Measurements from ENCODE around the gene PIEZO2. TPM values are rescaled to one million over a fixed set of nuclear protein-coding genes. Genes with fewer than 3 reads are reported as not detected.

PIEZO2 gene
- total RNA-seq, 1 experiment from 2014 or later: 10.7 TPM

GRCh38 chr18:10681581-10682367 is 467.6 kb downstream of the PIEZO2 start:
- H3K9me3 Mint-ChIP-seq: no peaks in the 10 kb centered on the region
- H3K4me3 Mint-ChIP-seq: no peak overlapping the region
- H3K27me3 Mint-ChIP-seq (ENCODE audit: low read depth): no peaks in the 10 kb centered on the region; the same call in 1 of the 2 replicates
- ChIA-PET CTCF (no interaction called here), POLR2A (no interaction called here)
- H3K4me1 Mint-ChIP-seq: no peaks in the 10 kb centered on the region
- TF ChIP-seq PRDM15 (CRISPR knock-in tag; IDR thresholded peaks at IDR 0.05) (no peak), USF2 (CRISPR knock-in tag; IDR thresholded peaks at IDR 0.05) (no peak), ZNF671 (CRISPR knock-in tag; IDR thresholded peaks at IDR 0.05) (no peak), ZNF121 (CRISPR knock-in tag; IDR thresholded peaks at IDR 0.05) (no peak), E2F4 (CRISPR knock-in tag; IDR thresholded peaks at IDR 0.05; ENCODE audit: borderline replicate concordance, low read depth) (no peak), ATF1 (CRISPR knock-in tag; IDR thresholded peaks at IDR 0.05) (no peak), ATF6 (CRISPR knock-in tag; IDR thresholded peaks at IDR 0.05) (no peak), IRF2 (CRISPR knock-in tag; IDR thresholded peaks at IDR 0.05; ENCODE audit: borderline replicate concordance, low read depth) (no peak), CREB1 (CRISPR knock-in tag; IDR thresholded peaks at IDR 0.05) (no peak), ETV6 (CRISPR knock-in tag; IDR thresholded peaks at IDR 0.05) (no peak), MLX (CRISPR knock-in tag; IDR thresholded peaks at IDR 0.05) (no peak), ZNF281 (CRISPR knock-in tag; IDR thresholded peaks at IDR 0.05) (no peak), ZNF512 (CRISPR knock-in tag; IDR thresholded peaks at IDR 0.05; ENCODE audit: borderline replicate concordance) (no peak), CREM (CRISPR knock-in tag; IDR thresholded peaks at IDR 0.05) (no peak), CBFB (CRISPR knock-in tag; IDR thresholded peaks at IDR 0.05; ENCODE audit: low read depth) (no peak), ZNF396 (CRISPR knock-in tag; IDR thresholded peaks at IDR 0.05; ENCODE audit: borderline replicate concordance) (no peak), KAT7 (CRISPR knock-in tag; IDR thresholded peaks at IDR 0.05; ENCODE audit: borderline replicate concordance) (no peak), ERG (CRISPR knock-in tag; IDR thresholded peaks at IDR 0.05) (no peak), TCF7 (CRISPR knock-in tag; IDR thresholded peaks at IDR 0.05; ENCODE audit: low read depth) (no peak), IRF1 (CRISPR knock-in tag; IDR thresholded peaks at IDR 0.05) (no peak)
- no peak overlapping the region for H3K27ac Mint-ChIP-seq
- DNase-seq (ENCODE audit: low spot score) (no peak), ATAC-seq (no peak)
- peaks cover 4% of the 10 kb centered on the region; the same call in 1 of the 2 replicates for H3K36me3 Mint-ChIP-seq
